HG03175 (cell line): ENCODE data around the gene CPN2.

Experiments used
- ATAC-seq: cut with Tn5 transposase; IDR thresholded peaks from one replicate; pipeline ENCODE4 v1.9.1; 2021; ENCODE audit warnings: mild to moderate bottlenecking, moderate library complexity; ENCODE audit not compliant: unreplicated experiment

The CPN2 gene

GRCh38 chr3:194351080-194351672, at the start of gene CPN2:
CPN2 (minus strand) TSS chr3:194351328; CDS start chr3:194342702, 8,626 bp downstream.
- ATAC-seq = no peak

- ATAC-seq = no peak
Observed at GRCh38 chr3:194399874-194400411, 48.8 kb upstream of the CPN2 start.

- no peak for ATAC-seq
Observed at GRCh38 chr3:194399166-194399565, 48.0 kb upstream of the CPN2 start, which contains the start of gene GP5. GP5 (minus strand) TSS chr3:194399266; CDS start chr3:194398282, 984 bp downstream.

- ATAC-seq = no peak
Observed at GRCh38 chr3:194397757-194398312, 46.7 kb upstream of the CPN2 start.

- ATAC-seq = peak; percentile 44
Observed at GRCh38 chr3:194396859-194397756, 46.0 kb upstream of the CPN2 start.

GRCh38 chr3:194396539-194396858, 45.4 kb upstream of the CPN2 start:
- ATAC-seq = no peak

- no peak for ATAC-seq
Observed at GRCh38 chr3:194395778-194396538, 44.8 kb upstream of the CPN2 start.

- no peak for ATAC-seq
Observed at GRCh38 chr3:194395212-194395611, 44.1 kb upstream of the CPN2 start.

- no peak for ATAC-seq
Observed at GRCh38 chr3:194392576-194392975, 41.4 kb upstream of the CPN2 start.

GRCh38 chr3:194390835-194391234, 39.7 kb upstream of the CPN2 start:
- ATAC-seq = no peak

GRCh38 chr3:194389269-194389668, 38.1 kb upstream of the CPN2 start:
- ATAC-seq = no peak

GRCh38 chr3:194387926-194388418, 36.8 kb upstream of the CPN2 start:
- no peak for ATAC-seq

- no peak for ATAC-seq
Observed at GRCh38 chr3:194387276-194387675, 36.1 kb upstream of the CPN2 start.

GRCh38 chr3:194386648-194387047, 35.5 kb upstream of the CPN2 start:
- ATAC-seq = no peak

GRCh38 chr3:194386066-194386465, 34.9 kb upstream of the CPN2 start:
- ATAC-seq = no peak

- ATAC-seq = no peak
Observed at GRCh38 chr3:194384569-194385001, 33.5 kb upstream of the CPN2 start.

GRCh38 chr3:194384156-194384555, 33.0 kb upstream of the CPN2 start:
- no peak for ATAC-seq

- ATAC-seq = no peak
Observed at GRCh38 chr3:194383276-194383940, 32.3 kb upstream of the CPN2 start.

- no peak for ATAC-seq
Observed at GRCh38 chr3:194382892-194383223, 31.7 kb upstream of the CPN2 start.

GRCh38 chr3:194382196-194382891, 31.2 kb upstream of the CPN2 start:
- ATAC-seq = no peak
